Mesothelial cell of epicardium (in vitro differentiated cells): ENCODE results near the gene HDAC7. TPM values are rescaled to one million over a fixed set of nuclear protein-coding genes. Genes with fewer than 3 reads are reported as not detected.
A peak's percentile ranks its signal among the peaks of the same experiment; 100 is the strongest.

Source experiments
- DNase-seq, 2 experiments: peaks; one replicate each; pipeline ENCODE4 v3.0.0; 2021; ENCODE audit warnings: low spot score in 2 of 2; ENCODE audit not compliant: unreplicated experiment in 2 of 2
- H3K27ac Mint-ChIP-seq: 2 replicates; pipeline ENCODE4 v1.8.0; 2021; ENCODE audit warnings: mixed read lengths
- H3K27me3 Mint-ChIP-seq: 2 replicates; pipeline ENCODE4 v1.8.0; 2021; ENCODE audit warnings: low read depth, mixed read lengths
- H3K36me3 Mint-ChIP-seq: 2 replicates; pipeline ENCODE4 v1.8.0; 2021; ENCODE audit warnings: mixed read lengths
- H3K4me1 Mint-ChIP-seq: 2 replicates; pipeline ENCODE4 v1.8.0; 2021; ENCODE audit warnings: mixed read lengths
- H3K4me3 Mint-ChIP-seq: 2 replicates; pipeline ENCODE4 v1.8.0; 2021; ENCODE audit warnings: mild to moderate bottlenecking, moderate library complexity, mixed read lengths
- H3K9me3 Mint-ChIP-seq: 2 replicates; pipeline ENCODE4 v1.8.0; 2021; ENCODE audit warnings: mixed read lengths
- total RNA-seq: library from RNA; stranded (reverse); gene quantifications from 3 replicates; pipeline ENCODE4 v1.2.1, GENCODE V29; 2021
- TF ChIP-seq, protein P1 (sequence below): fragments of 200-600 bp; sonication (generic); IDR thresholded peaks from one replicate; pipeline ENCODE4 v1.5.0; 2021; ENCODE audit warnings: antibody characterized with exemption; ENCODE audit not compliant: unreplicated experiment

HDAC7 gene
- total RNA-seq, 1 donor from 2014 or later, result 132 TPM

DNA sequence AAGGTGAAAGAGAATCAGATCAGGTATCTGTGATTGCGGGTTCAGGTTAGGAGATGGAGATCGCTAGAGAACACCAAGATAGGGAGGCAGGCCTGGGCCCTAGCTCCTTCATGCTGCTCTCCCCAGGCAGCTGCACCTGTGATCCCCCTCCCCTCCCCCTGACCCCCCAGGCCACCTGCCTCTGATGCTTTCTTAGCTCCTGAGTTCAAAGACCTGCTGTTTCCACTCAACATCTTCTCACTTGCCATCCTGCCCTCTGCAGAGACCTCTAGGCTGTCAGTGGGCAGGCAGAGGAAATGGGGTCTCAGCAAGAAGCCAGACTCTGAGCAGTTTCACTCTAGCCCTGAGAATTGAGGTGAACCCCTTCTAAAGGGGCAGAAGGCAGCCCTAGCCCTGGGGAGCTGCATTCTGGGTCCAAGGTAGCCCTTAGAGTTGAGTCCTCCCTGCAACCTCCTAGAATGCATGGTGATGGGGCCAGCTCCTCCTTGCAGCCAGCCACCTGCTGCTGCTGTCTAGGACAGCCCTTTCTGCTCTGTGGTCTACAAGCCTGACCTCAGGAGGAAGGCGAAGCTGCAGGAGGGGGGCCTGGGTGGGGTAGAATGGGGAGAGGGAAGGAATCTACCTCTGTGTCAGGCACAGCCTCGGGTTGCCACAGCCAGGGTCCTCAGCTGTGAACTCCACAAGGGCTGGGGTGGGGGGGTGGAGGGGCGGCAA lies 53.0 kb downstream of the HDAC7 start:
- Mint-ChIP-seq H3K27me3 (no peaks in the 10 kb centered on the region), H3K27ac (no peak overlapping the region), H3K9me3 (no peaks in the 10 kb centered on the region), H3K4me1 (peaks cover 40% of the 10 kb centered on the region), H3K36me3 (no peaks in the 10 kb centered on the region), H3K4me3 (no peak overlapping the region)
- DNase-seq, result no peak
- TF ChIP-seq, protein P1, sequence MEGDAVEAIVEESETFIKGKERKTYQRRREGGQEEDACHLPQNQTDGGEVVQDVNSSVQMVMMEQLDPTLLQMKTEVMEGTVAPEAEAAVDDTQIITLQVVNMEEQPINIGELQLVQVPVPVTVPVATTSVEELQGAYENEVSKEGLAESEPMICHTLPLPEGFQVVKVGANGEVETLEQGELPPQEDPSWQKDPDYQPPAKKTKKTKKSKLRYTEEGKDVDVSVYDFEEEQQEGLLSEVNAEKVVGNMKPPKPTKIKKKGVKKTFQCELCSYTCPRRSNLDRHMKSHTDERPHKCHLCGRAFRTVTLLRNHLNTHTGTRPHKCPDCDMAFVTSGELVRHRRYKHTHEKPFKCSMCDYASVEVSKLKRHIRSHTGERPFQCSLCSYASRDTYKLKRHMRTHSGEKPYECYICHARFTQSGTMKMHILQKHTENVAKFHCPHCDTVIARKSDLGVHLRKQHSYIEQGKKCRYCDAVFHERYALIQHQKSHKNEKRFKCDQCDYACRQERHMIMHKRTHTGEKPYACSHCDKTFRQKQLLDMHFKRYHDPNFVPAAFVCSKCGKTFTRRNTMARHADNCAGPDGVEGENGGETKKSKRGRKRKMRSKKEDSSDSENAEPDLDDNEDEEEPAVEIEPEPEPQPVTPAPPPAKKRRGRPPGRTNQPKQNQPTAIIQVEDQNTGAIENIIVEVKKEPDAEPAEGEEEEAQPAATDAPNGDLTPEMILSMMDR, result no peak

GRCh38 chr12:47763481-47764346 lies 56.0 kb downstream of the HDAC7 start:
- H3K9me3 Mint-ChIP-seq, result no peaks in the 10 kb centered on the region
- H3K27me3 Mint-ChIP-seq, result no peaks in the 10 kb centered on the region
- peaks cover 45% of the 10 kb centered on the region for H3K4me1 Mint-ChIP-seq
- no peak for DNase-seq
- peak overlapping the region; percentile 13 for H3K27ac Mint-ChIP-seq
- H3K4me3 Mint-ChIP-seq, result no peak overlapping the region
- H3K36me3 Mint-ChIP-seq, result no peaks in the 10 kb centered on the region
- TF ChIP-seq, protein P1, result no peak

GRCh38 chr12:47762850-47763465 lies 56.7 kb downstream of the HDAC7 start:
- peaks cover 50% of the 10 kb centered on the region for H3K4me1 Mint-ChIP-seq
- H3K27me3 Mint-ChIP-seq, result no peaks in the 10 kb centered on the region
- H3K4me3 Mint-ChIP-seq, result no peak overlapping the region
- no peaks in the 10 kb centered on the region for H3K36me3 Mint-ChIP-seq
- no peak overlapping the region for H3K27ac Mint-ChIP-seq
- H3K9me3 Mint-ChIP-seq, result no peaks in the 10 kb centered on the region
- TF ChIP-seq, protein P1, result no peak
- DNase-seq, result no peak

DNA sequence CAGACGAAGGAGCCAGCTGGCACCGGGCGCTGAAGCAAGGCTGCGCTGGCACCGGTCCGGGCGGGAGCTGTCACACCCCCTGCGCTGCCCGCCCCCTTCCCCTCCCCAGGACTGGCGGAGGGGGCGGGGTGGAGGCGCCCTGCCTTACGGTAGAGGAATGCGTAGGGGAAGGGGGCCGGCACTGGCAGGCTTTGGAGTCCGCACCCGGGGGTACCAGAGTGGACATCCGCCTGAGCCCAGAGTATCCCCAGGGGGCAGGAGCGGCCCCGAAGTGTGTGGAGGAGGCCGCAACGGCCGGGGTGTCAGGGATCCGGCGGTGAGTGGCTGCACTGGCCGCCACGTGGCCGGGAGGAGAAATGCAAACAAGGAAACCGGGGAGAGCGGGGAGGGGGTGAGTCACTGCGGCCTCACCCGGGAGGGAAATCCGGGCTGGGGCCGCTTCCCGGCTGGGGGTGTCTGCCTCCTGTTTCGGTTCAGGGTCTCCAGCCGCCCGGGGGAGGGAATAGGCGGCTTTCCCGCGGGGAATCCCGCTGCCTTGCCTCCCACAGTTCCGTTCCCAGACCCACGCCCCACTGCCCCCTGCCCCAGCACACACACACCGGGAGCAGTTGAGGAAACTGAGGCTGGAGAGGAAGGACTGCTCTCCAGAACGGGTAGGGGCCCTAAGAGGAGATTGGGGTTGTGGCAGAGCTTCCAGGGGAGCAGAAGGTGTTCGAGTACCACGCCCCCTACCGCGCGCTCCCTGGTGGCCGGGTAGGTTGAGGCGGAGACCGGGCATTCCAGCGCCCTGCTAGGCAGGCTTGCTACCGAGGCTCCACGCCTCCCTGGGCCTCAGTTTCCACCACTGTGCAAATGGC lies 60.6 kb downstream of the HDAC7 start, which contains the start of gene RAPGEF3:
Gene RAPGEF3 (minus strand): TSS at position 47 of the 857 bp plus-strand sequence. CDS start 324 bp downstream, outside the sequence.
- Mint-ChIP-seq H3K4me3 (peak within 1 kb of the TSS; percentile 70), H3K4me1 (peaks cover 60% of the 10 kb centered on the region), H3K36me3 (no peaks in the 10 kb centered on the region), H3K27ac (peak within 1 kb of the TSS; percentile 79), H3K27me3 (no peaks in the 10 kb centered on the region), H3K9me3 (no peaks in the 10 kb centered on the region)
- TF ChIP-seq, protein P1, result peak; percentile 76
- peak; percentile 62 to 75 for DNase-seq

DNA sequence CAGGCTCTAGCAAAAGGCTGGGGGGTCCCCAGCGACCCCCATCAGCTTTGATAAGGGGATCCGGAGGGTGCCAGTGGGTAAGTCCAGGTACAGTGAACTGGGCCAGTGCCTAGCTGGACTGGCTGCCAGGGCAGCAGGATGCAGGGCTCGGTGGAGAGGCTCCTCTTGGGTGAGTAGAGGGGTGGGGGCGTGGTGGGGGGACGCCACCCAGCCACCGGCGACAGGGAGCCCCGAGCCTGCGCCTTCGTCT lies 61.2 kb downstream of the HDAC7 start:
- Mint-ChIP-seq H3K27ac (peak overlapping the region; percentile 58), H3K9me3 (no peaks in the 10 kb centered on the region), H3K27me3 (no peaks in the 10 kb centered on the region), H3K4me3 (peak overlapping the region; percentile 64), H3K4me1 (peaks cover 60% of the 10 kb centered on the region), H3K36me3 (no peaks in the 10 kb centered on the region)
- TF ChIP-seq, protein P1, result no peak
- no peak for DNase-seq
